NB4 (cell line): Measurements from ENCODE around the gene ASS1.

Experiments
- CTCF ChIP-seq: IDR thresholded peaks from one replicate; pipeline ENCODE4 v1.5.1; 2012; ENCODE audit warnings: low read depth, low read length
- MYC ChIP-seq: IDR thresholded peaks from 2 replicates; pipeline ENCODE4 v1.6.1; 2011; ENCODE audit warnings: low read depth, low read length
- POLR2A ChIP-seq: IDR thresholded peaks from 2 replicates; pipeline ENCODE4 v1.6.1; 2011; ENCODE audit warnings: mild to moderate bottlenecking; ENCODE audit not compliant: insufficient read length; ENCODE audit errors: extremely low read depth
- TF ChIP-seq, protein P1 (sequence below): IDR thresholded peaks from 2 replicates; pipeline ENCODE4 v1.6.1; 2011; ENCODE audit warnings: low read depth, low read length

DNA sequence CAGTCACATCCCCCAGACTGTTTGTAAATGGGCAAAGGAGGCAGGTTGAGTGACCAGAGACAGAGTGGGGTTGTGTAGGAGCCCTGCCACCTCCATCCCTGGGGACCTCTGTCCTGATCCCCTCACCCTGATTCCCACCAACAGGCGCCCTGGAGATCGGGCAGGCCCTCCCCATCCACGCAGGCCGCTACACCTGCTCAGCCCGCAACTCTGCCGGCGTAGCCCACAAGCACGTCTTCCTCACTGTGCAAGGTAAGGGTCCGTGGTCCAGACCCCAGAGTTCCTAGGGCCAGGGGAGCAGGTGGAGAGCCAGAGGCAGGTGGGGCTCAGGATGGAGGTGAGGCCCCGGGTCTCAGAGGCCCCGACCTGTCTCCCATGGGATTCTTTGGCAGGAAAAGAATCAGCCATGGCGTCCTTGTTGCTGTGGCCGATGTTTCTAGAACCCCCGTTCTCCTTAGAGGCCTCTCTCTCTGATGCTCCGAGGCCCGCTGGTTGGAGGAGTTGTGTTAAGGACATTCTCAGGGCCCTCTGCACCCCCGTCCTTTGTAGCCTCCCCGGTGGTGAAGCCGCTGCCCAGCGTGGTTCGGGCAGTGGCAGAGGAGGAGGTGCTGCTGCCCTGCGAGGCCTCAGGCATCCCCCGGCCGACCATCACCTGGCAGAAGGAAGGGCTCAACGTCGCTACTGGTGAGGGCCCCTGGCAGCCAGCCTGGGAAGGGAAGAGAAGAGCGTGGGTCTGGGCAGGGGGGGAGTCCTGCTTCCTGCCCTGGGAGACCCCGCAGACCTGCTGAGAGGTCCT, 41.9 kb upstream of the ASS1 start:
- TF ChIP-seq CTCF (no peak), MYC (no peak), POLR2A (no peak)
- TF ChIP-seq, protein P1, sequence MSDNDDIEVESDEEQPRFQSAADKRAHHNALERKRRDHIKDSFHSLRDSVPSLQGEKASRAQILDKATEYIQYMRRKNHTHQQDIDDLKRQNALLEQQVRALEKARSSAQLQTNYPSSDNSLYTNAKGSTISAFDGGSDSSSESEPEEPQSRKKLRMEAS: no peak
